GM10248 (cell line): ENCODE results near the gene IDI2.

ENCODE experiments used
- CTCF ChIA-PET: fragments of 300-600 bp; sonication (Branson Sonifier 250); formaldehyde crosslinking; extraction: SDS; loops from one replicate; lab custom pipeline; 2021; ENCODE audit warnings: antibody characterized with exemption; lab: Yijun Ruan, JAX
- POLR2A ChIA-PET: fragments of 350-650 bp; sonication (Branson Sonifier 250); formaldehyde crosslinking; extraction: SDS; loops from one replicate; lab custom pipeline; 2020; ENCODE audit warnings: antibody characterized with exemption; lab: Yijun Ruan, JAX
- DNase-seq: peaks from one replicate; pipeline ENCODE4 v3.0.0; 2012; ENCODE audit errors: extremely low spot score
- CTCF ChIP-seq: IDR thresholded peaks from 2 replicates; pipeline ENCODE4 v1.5.1; 2012; ENCODE audit warnings: mild to moderate bottlenecking, low read depth; ENCODE audit errors: extremely low read depth, missing control alignments, control extremely low read depth

IDI2 gene

GRCh38 chr10:974038-974784 is 51.4 kb downstream of the IDI2 start:
- ChIA-PET CTCF (interaction anchor here (1.0 to 2.7 kb wide), 5 partner anchors 9 to 61 kb away, joined by 3 to 11 read pairs (median 3); partner anchors contain the start of gene GTPBP4), POLR2A (interaction anchor here (0.6 to 1.3 kb wide), 3 partner anchors 14 to 62 kb away, joined by 3 to 8 read pairs (median 4); partner anchors contain the start of gene GTPBP4)
- no peak for DNase-seq
- TF ChIP-seq CTCF: no peak

GRCh38 chr10:972763-973162 is 52.9 kb downstream of the IDI2 start:
- no peak for TF ChIP-seq CTCF
- DNase-seq: no peak
- ChIA-PET CTCF (interaction anchor here (1.6 to 2.7 kb wide), 2 partner anchors 12 to 14 kb away, joined by 7 to 11 read pairs; partner anchors contain the start of gene GTPBP4), POLR2A (interaction anchor here (0.5 kb wide), 1 partner anchor 63 kb away, joined by 3 read pairs; no protein-coding TSS in a partner anchor)

- ChIA-PET POLR2A (no interaction called here), CTCF (interaction anchor here (1.1 to 1.7 kb wide), 3 partner anchors 9 to 22 kb away, joined by 3 to 4 read pairs (median 3); no protein-coding TSS in a partner anchor)
- no peak for DNase-seq
Observed at GRCh38 chr10:971613-972012, 54.0 kb downstream of the IDI2 start.

GRCh38 chr10:971150-971542 is 54.5 kb downstream of the IDI2 start:
- DNase-seq: no peak
- CTCF ChIA-PET: interaction anchor here (1.1 to 1.7 kb wide), 3 partner anchors 8 to 22 kb away, joined by 3 to 4 read pairs (median 3); no protein-coding TSS in a partner anchor
- POLR2A ChIA-PET: no interaction called here
- TF ChIP-seq CTCF: no peak

More at GRCh38 chr10:971613-972012, 54.0 kb downstream of the IDI2 start:
- no peak for TF ChIP-seq CTCF

GRCh38 chr10:970311-971149 is 55.1 kb downstream of the IDI2 start:
- DNase-seq: no peak

More at GRCh38 chr10:970311-971149, 55.1 kb downstream of the IDI2 start:
- ChIA-PET CTCF (interaction anchor here (1.1 to 1.7 kb wide), 3 partner anchors 8 to 23 kb away, joined by 3 to 4 read pairs (median 3); no protein-coding TSS in a partner anchor), POLR2A (no interaction called here)
- TF ChIP-seq CTCF: no peak
